ENCODE data around the gene GNG7.

The GNG7 gene

DNA sequence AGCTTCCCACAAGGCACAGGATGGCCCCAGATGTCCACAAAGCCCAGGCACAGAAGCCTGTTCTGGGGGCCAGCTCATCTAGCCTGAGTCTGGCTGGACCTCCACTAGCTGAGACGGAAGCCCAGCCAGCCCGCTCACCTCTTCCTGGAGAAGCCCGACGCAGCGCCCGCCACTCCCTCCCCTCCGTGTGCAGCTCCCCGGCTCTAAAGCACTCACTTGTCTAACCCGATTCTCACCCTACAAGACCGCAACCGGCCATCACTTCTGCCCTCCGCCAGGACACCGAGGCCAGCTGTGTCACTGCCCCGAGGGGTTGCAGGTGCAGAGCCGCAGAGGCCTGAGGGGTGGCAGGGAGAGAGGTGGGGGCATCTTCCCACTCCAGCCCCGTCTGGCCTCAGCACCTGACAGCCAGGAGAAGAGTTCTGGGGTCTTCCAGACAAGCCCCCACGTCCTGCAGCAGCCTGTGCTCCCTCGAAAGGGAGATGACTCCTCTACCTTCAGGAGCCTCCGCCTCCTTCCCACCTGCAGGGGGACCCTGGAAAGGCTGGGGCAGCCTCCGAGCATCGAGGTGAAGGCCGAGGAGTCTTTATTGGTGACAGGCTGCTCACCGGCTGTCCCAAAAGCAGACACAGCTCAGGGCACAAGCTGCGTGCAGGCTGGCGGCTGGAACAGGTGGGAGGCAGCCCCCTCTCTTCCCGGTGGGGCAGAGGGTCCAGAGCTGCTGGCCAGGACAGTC, 24.6 kb upstream of the GNG7 start:
- in situ Hi-C loops (cut with HindIII; ENCODE audit: low sequenced_read_pairs), result no loop called here

DNA sequence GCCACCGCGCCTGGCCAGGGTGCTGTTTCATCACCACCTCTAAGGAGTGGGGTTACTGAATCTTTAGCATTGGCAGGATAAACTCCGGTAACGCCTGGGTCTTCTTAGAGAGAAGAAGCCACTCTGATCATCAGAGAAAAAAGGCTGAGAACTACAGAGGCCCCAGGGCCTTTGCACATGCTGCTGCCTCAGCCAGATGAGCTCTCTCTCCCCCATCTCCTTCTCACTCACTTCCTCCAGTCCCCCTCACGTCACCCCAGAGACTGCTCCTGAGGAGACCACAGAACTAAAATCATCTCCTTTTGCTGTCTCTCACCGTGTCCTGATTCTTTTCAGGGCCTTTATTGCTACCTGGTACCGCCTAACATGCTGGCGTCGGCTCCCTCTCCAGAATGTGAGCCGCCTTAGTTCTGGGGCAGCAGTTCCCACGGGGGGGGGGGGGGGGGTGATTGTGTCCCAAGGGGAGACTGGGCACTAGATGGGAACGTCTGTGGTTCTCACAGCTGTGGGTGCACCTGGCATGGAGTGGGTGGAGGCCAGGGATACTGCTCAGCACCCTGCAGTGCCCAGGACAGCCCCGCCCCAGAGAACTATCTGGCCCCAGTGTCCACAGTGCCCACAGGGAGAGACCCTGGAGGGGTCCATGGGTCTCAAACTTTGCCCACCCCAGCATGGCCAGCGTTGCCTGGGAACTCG, 23.8 kb upstream of the GNG7 start:
- in situ Hi-C loops (cut with HindIII; ENCODE audit: low sequenced_read_pairs), result no loop called here

DNA sequence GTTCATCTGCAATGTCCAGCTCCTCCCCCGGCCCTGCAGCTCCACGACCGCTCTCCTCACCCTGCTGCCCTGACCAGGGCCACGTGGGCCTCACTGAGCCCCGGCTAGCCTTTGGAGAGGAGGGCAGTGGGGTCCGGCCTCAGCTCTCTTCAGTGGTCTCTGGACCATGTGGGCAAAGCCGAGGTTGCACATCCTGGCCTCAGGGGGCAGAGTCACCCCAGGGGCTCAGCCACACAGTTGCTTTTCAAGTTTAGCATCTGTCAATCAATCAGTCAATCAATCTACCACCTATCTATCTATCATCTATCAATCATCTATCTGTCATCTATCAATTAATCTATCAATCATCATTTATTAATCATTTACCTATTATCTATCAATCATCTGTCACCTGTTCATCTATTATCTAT, 21.7 kb upstream of the GNG7 start:
- in situ Hi-C loops (cut with HindIII; ENCODE audit: low sequenced_read_pairs), result no loop called here

DNA sequence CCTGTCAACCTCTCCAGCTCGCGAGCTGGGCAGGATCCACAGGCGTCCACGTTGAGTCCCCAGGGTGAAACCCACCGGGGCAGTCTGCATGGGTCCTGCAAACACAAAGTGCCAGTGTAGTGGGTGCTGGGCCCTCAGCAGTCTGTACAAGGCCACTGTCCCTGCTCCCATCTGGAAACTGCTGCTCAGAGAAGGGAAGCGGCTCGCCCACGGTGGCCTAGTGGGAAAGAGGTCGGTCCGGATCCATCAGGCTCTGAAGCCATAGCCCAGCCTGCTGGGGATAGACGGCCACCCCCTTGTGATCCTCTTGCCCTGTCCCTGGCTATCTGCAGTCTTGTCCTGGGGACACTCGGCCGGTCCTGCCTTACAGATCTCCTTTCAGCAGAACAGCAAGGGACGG, 21.3 kb upstream of the GNG7 start:
- in situ Hi-C loops (cut with HindIII; ENCODE audit: low sequenced_read_pairs), result no loop called here

DNA sequence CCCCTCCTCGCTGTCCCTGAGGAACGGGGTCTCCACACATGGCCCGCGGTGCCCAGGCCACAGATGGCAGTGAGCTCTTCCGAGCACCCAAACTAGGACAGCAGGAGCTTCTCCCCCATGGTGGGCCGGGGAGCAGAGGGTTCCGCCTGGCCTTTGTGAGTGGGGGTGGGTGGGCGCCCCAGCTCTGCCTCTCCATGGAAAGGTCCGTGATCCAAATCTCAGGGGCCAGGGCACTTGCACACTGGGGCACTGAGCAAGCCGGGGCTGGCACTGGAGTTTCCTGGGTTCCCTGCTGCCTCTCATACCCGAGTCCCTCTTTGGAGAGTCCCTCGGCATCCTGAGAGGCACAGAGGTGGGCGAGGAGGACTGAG, 20.8 kb upstream of the GNG7 start:
- in situ Hi-C loops (cut with HindIII; ENCODE audit: low sequenced_read_pairs), result no loop called here

DNA sequence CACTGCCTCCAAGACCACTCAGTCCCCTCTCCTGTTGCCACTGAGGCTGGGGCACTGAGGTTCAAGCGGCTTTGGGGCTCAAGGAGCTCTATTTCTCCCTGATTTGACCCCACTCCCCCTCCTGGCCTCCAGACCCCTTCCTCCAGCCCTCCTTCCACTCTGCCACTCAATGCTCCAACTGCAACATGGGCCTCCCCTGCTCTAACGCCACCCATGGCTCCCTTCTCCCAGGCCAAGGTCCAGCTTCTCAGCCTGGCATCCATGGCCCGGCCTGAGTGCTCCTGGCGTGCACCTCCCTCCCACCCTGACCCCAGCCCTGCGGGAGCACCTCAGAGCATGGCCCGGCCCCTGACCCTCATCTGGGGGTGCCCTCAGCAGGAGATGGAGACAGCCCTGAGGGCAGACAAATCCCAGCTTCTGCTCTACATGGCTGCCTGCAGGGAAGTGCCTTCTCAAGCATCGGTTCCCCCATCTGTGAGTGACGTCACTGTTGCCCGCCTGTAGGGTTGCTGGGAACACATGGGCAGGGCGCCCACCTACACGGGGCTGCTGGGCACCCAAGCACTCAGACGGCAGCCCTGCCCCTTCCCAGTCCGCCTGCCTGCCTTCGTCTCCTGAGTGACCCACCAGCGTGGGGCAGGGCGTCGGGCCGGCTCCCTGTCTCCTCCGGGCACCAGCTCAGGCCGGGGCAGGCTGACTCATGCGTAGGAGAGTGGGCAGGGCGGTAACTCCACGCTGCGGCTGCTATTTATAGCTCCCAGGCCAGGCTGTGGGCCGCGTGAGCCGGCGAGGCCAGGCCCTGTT, 20.2 kb upstream of the GNG7 start:
- in situ Hi-C loops (cut with HindIII; ENCODE audit: low sequenced_read_pairs), result no loop called here

DNA sequence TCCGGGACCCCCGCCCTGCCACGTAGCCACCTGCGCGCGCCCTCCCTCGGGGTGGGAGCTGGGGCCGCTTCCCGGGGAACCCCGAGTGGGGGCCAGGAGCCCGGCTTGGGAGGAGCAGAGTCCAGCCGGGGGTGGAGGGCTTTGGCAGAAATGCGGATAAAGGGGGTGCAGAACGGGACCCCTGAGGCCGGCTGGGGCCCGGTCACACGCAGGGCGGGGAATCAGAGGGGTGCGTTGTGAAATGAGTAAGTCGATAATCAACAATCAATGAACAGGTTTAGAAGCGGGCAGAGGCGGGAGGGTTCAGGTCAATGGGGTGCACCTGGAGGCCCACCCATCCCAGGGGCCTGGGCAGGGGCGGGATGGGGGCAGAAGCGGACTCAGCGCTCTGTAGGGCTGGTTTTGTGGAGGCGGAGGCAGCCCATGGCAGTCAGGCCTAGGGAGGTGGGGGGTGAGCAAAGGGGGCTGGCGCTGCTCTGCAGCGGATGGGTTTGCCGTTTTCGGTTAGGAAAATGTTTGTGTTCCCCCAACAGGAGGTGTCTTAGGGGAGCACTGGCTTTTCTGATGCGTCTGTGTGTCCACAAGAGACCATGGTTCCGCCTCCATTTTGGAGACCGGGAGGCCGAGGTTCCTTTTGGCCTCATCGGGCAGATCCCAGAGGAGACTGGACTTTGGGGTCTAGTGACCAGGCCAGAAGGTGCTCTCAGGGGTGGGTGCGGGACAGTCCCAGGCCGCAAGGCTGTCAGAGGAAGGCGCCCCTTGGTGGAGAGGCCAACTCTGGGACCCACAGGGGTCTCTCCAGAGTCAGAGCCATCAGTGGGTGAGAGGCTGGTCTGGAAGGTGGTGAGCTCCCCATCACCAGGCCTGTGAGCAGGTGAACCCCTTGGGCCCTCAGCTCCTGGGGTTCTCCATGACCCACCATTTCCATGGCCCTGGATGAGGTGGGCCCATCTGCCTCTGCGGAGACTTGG, 19.4 kb upstream of the GNG7 start:
- in situ Hi-C loops (cut with HindIII; ENCODE audit: low sequenced_read_pairs), result no loop called here

DNA sequence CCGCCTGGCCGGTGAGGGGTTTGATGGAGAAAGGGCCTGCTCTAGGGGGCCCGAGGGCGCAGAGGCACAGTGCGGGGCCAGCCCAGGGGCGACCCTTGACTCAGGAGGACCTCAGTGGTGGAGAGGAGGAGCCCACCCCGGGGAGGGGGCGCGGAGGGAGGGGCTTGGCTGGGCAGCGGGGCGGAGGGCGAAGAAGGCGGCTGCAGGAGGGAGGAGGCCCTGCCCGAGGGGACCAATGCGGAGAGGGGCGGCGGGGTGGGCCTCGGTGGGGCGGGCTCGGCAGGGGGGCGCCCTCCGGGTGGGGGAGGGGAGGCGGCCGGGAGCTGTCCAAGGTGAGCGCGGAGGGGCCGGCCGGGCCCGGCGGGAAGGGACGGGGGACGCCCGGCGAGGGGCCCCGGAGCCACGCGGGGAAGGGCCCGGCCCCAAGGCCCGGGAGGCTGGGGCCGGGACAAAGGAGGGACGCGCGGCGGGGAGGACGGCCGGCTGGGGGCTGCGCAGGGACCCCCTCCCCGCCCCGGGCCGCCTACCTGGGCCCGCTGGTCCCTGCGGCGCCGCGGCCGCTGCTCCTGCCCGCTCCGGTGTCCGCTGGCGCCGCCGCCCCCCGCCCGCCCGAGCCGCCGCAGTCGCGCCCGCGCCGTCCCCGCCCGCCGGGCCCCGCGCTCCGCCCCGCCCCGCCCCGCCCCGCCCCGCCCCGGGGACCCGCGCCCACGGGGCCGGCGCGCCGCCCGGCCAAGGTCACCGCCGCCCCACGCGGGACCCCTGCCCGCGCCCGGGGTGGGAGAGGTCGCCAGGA, 18.5 kb upstream of the GNG7 start, which contains the start of gene DIRAS1:
TSS of gene DIRAS1 (minus strand) at position 596 of the 793 bp plus-strand sequence. CDS start 3,566 bp downstream, outside the sequence.
- in situ Hi-C loops (cut with HindIII; ENCODE audit: low sequenced_read_pairs), result no loop called here

DNA sequence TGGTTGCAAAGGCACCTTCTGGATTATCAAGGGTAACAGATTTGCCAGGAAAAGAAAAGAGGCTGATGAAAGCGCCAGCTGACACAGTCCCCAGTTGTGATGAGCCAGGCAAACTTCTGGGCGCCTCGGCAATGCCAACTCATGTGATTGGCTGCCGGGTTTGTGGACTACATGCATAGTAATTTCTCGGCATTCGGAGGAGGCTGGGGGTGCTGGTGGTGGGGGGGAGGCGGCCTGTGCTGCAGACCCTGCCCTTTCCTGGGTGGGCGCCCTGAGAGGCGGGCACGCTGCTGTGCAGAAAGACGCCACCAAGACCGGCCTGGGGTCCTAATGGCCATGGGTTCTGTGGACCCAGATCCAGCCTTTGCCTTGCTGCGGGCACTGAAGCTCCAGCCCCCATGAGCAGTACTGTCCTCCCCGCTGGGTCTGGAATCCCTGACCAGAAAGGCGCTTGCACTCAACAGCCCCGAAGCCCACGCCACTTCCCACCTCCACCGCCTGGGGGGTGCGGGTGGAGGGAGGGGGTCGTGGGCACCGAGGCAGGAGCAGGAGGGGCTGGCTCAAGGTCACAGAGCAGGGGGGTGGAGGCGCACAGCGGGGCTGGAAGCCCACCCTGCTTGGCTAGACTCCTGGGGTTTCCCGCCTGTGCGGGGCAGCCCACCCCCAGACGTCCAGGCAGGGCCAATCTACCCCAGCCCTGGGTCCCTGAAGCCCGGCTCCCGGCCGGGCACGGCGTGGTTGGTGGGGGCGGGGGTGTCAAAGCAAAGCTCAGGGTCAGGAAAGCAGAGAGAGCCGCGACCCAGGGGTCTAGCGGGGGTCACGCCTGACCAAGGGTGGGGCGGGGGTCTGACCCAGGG, 17.7 kb upstream of the GNG7 start:
- in situ Hi-C loops (cut with HindIII; ENCODE audit: low sequenced_read_pairs), result no loop called here

DNA sequence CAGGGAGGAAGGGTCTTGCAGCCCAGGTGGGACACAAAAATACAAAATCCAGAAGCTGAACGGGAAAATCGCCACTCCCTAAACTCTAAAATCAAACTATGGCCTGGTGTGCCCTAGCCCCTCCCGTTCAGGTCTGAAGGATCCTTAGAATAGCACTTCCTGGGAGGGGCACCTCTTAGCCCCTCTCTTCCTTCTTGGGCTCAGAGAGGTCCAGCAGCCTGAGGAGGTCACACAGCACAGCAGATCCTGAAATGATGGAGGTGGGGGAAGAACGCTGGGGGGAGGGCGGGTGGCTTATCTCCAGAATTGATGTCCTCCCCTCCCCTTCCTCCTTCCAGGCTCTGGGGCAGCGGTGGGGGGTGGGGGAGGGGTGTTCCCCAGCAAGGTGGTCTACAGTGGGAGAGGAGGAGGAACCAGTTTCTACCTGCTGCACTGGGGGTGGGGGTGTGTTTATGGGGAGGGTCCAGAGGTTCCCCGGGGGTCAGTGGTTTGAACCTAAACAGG, 16.8 kb upstream of the GNG7 start:
- in situ Hi-C loops (cut with HindIII; ENCODE audit: low sequenced_read_pairs), result no loop called here

DNA sequence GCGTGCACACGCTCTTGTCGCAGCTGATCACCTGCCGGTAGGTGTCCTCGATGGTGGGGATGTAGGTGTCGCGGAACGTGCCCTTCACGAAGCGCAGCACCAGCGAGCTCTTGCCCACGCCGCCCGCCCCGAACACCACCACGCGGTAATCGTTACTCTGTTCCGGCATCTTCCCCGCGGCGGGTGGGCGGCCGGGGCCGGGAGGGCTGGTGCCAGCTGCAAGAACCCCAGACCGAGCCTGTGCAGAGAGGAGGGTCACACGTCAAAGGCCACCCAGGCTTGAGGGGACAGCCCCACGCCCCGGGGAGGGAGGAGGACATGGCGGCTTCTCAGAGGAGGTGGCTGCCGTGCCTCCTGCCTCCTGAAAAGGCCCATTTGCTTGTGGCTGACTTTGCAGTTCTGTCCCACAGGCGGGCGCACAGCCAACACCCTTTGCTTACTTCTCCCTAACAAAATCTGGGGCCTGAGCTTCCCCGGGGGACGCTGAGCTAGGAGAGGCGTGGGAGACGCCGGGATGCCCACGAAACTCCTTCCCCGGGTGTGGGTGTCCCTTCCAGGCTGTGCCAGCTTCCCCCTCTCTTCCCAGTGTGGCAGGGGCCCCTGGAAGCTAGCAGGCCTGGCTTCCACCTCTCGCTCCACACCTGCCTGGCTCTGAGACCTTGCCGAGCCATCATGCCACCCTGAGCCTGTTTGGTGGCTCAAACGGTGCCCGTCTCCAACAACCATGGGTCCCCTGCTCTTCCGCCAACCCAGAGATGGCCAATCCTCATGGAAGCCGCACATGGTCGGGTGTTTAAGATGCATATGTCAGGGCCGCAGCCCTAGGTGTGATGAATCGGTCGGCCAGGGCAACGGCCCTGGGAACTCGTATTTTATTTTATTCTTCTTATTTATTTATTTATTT, 15.4 kb upstream of the GNG7 start:
- in situ Hi-C loops (cut with HindIII; ENCODE audit: low sequenced_read_pairs), result no loop called here

DNA sequence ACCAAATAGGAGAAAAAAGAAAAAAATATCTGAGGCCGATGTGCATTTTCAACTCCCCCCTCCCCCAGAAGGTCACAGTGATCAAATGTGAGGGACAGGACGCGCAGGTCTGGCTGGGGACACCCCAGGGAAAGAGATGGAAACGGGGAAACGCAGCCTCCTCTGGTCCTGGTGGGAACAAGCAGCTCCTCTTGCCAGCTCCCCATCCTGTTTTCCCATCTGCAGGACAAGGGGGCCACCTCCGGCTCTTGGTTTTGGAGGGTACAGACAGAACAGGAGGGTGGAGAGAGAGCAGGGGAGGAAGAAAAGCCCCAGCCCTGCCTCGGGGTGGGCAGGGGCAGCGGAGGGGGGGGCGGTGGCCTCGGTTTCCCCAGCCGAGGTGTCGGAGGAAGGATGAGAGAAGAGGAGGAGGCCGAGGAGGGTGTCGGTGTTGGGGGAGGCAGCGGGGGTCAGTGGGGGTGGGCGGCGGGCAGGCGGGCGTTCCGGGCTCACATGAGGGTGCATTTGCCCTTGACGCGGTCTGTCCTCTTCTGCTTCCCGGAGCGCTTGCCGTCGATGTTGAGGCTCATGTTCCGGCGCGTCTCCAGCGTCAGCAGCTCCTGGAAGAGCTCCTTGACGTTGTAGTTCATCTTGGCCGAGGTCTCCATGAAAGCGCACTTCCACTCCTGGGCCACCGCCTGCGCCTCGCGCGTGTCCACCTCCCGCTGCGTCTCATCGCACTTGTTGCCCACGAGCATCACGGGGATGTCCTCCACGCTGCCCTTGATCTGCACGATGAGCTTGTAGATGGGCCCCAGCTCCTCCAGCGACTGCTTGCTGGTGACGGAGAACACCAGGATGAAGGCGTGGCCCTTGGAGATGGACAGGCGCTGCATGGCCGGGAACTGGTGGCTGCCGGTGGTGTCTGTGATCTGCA, 14.5 kb upstream of the GNG7 start:
- in situ Hi-C loops (cut with HindIII; ENCODE audit: low sequenced_read_pairs), result no loop called here

DNA sequence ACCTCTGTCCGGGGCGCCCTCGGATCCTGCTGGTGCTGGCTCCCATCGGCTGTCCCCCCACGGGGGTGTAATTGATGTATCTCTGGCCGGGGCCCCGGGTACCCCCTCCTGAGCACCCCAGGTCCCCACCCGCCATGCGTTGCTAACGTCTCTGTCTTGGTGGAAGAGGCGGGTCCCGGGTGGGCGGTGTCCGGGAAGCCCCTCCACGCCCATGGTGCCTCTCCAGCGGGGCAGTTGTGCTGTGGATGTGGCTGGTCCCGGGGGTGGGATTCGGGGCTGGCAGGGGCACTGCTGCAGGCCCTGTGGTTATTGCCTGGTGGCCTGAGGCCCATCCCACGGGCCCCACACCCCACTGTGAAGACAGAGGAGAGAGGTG, 13.8 kb upstream of the GNG7 start:
- in situ Hi-C loops (cut with HindIII; ENCODE audit: low sequenced_read_pairs), result no loop called here

DNA sequence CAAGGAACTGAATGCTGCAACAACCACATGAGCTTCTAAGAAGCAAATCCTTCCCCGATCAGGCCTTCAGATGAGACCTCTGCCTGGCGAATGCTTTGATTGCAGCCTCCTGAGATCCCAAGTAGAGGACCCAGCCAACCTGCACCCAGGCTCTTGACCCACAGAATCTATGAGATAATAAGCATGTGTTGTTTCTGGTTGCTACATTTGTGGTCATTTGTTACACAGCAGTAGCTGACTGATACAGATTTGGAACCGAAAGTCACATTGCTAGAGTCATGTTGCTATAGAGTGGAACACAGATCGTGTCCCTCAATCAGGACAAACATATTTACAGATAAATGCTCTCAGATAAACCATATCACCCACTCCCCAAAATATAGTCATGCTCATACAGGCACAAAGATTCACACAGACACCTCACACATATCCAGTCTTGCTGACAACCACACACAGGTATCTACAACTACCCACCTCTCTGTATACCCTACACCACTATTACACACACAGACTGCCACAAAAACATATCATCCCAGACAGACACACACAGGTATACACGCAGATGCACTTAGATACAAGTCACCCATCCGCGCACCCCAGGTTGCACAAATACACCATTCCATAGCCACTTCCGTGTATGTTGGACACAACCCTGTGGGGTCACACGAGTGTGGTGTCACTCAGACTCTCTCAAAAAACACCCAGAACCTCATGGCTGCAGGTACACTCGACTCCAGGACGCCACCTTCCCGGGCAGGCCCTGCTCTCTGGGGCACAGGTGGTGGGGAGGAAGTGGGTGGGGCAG, 13.2 kb upstream of the GNG7 start:
- in situ Hi-C loops (cut with HindIII; ENCODE audit: low sequenced_read_pairs), result no loop called here

DNA sequence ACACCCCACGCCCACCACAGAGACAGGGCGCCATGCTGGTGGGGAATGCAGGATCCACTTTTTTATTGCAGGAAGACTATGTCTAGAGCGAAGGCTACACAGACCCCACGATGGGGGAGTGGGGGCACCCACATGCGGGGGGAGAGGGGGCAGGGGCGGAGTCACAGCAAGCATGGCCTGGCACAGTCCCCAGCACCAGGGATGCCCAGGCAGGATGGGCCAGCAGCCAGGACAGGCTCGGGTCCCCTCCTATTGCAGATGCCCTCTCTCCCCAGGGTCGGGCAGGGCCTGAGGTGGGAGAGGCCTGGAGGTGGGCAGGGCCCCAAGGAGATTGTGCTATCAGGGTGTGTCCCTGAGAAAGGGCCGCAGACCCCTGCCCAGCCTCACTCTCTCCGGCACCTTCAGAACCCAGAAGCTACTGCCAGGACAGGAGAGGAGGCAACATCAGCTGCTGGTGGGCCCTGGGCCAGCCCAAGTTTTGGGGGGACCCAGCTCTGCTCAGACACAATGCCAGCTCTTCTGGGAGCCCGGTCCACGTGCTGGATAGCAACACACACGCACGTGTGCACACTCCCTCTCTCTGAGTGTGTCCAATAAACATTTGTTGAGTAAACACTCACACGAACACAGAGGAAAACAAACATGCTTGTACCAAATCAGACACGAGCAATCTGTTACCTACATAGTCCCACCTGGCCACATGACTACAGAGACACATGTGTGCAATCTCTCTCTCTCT, 12.2 kb upstream of the GNG7 start:
- in situ Hi-C loops (cut with HindIII; ENCODE audit: low sequenced_read_pairs), result no loop called here
